ENCODE data around the gene KANSL1. TPM values are rescaled to one million over a fixed set of nuclear protein-coding genes. Genes with fewer than 3 reads are reported as not detected.

The KANSL1 gene
- total and polyA plus RNA-seq, 9 of the 15 experiments (the other 6 are each of a cell fraction or from before 2014, with no cell fraction given), result 3.6 to 55.4 (median 31.8) TPM

DNA sequence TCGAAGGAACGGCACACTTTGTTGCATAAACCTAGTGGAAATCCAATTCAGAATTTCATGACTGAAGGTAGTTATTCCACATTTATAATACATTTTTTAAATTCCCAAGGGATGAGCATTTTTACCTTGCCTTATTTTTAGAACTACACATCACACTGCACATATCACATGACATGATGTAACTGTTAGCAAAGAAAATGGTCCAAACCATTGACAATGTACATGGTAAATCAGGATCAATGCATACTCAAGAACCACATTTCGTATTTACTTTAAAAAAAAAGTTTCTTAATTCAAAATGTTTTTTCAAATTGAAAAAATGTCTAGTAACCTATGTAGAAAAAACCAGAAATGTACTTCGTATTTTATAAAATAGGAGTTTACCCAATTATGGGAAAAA lies 2.5 kb downstream of the KANSL1 start (continued):
- TF ChIP-seq ZNF384 (IDR thresholded peaks at IDR 0.05; ENCODE audit: low read depth, low read length), result no peak
- no peak for TF ChIP-seq TBP (optimal IDR thresholded peaks at IDR 0.05; ENCODE audit: low read depth, low read length)
- TF ChIP-seq, protein P1, sequence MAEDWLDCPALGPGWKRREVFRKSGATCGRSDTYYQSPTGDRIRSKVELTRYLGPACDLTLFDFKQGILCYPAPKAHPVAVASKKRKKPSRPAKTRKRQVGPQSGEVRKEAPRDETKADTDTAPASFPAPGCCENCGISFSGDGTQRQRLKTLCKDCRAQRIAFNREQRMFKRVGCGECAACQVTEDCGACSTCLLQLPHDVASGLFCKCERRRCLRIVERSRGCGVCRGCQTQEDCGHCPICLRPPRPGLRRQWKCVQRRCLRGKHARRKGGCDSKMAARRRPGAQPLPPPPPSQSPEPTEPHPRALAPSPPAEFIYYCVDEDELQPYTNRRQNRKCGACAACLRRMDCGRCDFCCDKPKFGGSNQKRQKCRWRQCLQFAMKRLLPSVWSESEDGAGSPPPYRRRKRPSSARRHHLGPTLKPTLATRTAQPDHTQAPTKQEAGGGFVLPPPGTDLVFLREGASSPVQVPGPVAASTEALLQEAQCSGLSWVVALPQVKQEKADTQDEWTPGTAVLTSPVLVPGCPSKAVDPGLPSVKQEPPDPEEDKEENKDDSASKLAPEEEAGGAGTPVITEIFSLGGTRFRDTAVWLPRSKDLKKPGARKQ (CRISPR knock-in tag; IDR thresholded peaks at IDR 0.05), result no peak
- TF ChIP-seq ZNF830 (CRISPR knock-in tag; IDR thresholded peaks at IDR 0.05), result no peak
- TF ChIP-seq NR2C1 (IDR thresholded peaks at IDR 0.05), result peak; percentile 17; the same call in 1 of the 2 replicates
- TF ChIP-seq NR2C1 (tag; IDR thresholded peaks at IDR 0.05), result no peak
- TF ChIP-seq ZNF444 (CRISPR knock-in tag; IDR thresholded peaks at IDR 0.05), result no peak
- TF ChIP-seq, protein P2, sequence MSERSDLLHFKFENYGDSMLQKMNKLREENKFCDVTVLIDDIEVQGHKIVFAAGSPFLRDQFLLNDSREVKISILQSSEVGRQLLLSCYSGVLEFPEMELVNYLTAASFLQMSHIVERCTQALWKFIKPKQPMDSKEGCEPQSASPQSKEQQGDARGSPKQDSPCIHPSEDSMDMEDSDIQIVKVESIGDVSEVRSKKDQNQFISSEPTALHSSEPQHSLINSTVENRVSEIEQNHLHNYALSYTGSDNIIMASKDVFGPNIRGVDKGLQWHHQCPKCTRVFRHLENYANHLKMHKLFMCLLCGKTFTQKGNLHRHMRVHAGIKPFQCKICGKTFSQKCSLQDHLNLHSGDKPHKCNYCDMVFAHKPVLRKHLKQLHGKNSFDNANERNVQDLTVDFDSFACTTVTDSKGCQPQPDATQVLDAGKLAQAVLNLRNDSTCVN (CRISPR knock-in tag; IDR thresholded peaks at IDR 0.05), result no peak
- TF ChIP-seq TOE1 (IDR thresholded peaks at IDR 0.05; ENCODE audit: borderline replicate concordance), result peak; percentile 76; the same call in 1 of the 2 replicates
- no peak for TF ChIP-seq TOE1 (CRISPR knock-in tag; IDR thresholded peaks at IDR 0.05; ENCODE audit: borderline replicate concordance, low read depth)
- TF ChIP-seq, protein P3, sequence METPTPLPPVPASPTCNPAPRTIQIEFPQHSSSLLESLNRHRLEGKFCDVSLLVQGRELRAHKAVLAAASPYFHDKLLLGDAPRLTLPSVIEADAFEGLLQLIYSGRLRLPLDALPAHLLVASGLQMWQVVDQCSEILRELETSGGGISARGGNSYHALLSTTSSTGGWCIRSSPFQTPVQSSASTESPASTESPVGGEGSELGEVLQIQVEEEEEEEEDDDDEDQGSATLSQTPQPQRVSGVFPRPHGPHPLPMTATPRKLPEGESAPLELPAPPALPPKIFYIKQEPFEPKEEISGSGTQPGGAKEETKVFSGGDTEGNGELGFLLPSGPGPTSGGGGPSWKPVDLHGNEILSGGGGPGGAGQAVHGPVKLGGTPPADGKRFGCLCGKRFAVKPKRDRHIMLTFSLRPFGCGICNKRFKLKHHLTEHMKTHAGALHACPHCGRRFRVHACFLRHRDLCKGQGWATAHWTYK (CRISPR knock-in tag; IDR thresholded peaks at IDR 0.05), result no peak
- no peak for TF ChIP-seq ZNF41 (CRISPR knock-in tag; conservative IDR thresholded peaks at IDR 0.05)
- no peak for TF ChIP-seq HNRNPUL1 (IDR thresholded peaks at IDR 0.05; ENCODE audit: low read length)
- no peak for TF ChIP-seq HDAC2 (IDR thresholded peaks at IDR 0.05)
- TF ChIP-seq ARNT (IDR thresholded peaks at IDR 0.05), result no peak
- TF ChIP-seq, protein P4, sequence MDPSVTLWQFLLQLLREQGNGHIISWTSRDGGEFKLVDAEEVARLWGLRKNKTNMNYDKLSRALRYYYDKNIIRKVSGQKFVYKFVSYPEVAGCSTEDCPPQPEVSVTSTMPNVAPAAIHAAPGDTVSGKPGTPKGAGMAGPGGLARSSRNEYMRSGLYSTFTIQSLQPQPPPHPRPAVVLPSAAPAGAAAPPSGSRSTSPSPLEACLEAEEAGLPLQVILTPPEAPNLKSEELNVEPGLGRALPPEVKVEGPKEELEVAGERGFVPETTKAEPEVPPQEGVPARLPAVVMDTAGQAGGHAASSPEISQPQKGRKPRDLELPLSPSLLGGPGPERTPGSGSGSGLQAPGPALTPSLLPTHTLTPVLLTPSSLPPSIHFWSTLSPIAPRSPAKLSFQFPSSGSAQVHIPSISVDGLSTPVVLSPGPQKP (CRISPR knock-in tag; IDR thresholded peaks at IDR 0.05), result no peak
- no peak for TF ChIP-seq MED1 (CRISPR knock-in tag; IDR thresholded peaks at IDR 0.05; ENCODE audit: borderline replicate concordance)
- TF ChIP-seq, protein P5, sequence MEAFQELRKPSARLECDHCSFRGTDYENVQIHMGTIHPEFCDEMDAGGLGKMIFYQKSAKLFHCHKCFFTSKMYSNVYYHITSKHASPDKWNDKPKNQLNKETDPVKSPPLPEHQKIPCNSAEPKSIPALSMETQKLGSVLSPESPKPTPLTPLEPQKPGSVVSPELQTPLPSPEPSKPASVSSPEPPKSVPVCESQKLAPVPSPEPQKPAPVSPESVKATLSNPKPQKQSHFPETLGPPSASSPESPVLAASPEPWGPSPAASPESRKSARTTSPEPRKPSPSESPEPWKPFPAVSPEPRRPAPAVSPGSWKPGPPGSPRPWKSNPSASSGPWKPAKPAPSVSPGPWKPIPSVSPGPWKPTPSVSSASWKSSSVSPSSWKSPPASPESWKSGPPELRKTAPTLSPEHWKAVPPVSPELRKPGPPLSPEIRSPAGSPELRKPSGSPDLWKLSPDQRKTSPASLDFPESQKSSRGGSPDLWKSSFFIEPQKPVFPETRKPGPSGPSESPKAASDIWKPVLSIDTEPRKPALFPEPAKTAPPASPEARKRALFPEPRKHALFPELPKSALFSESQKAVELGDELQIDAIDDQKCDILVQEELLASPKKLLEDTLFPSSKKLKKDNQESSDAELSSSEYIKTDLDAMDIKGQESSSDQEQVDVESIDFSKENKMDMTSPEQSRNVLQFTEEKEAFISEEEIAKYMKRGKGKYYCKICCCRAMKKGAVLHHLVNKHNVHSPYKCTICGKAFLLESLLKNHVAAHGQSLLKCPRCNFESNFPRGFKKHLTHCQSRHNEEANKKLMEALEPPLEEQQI (IDR thresholded peaks at IDR 0.05), result no peak

All from K562 (cell line).